Endothelial cell of hepatic sinusoid (primary cell): ENCODE data around the gene TUBB4B.
"Not testable (repeated sequence)": the region's sequence is repeated elsewhere in the genome, so short reads cannot be mapped to it uniquely, and the experiment has no call there.

ENCODE experiments used
- in situ Hi-C: cut with HindIII; loops from 2 replicates; pipeline ENCODE4 v1.10.0; 2017; ENCODE audit warnings: low sequenced_read_pairs

Gene TUBB4B

GRCh38 chr9:137235424-137236237 lies 5.5 kb upstream of the TUBB4B start:
- in situ Hi-C loops, result no loop called here

- in situ Hi-C loops, result no loop called here
Observed at GRCh38 chr9:137236238-137236935, 4.7 kb upstream of the TUBB4B start.

GRCh38 chr9:137236936-137237421 lies 4.1 kb upstream of the TUBB4B start:
- in situ Hi-C loops, result no loop called here

- in situ Hi-C loops, result no loop called here
Observed at GRCh38 chr9:137237759-137238726, 3.0 kb upstream of the TUBB4B start.

- in situ Hi-C loops, result not testable (repeated sequence)
Observed at GRCh38 chr9:137239541-137240200, 1.4 kb upstream of the TUBB4B start.

- in situ Hi-C loops, result no loop called here
Observed at GRCh38 chr9:137240318-137240840, 708 bp upstream of the TUBB4B start.

- in situ Hi-C loops, result no loop called here
Observed at GRCh38 chr9:137241490-137242268, 592 bp downstream of the TUBB4B start.

GRCh38 chr9:137242269-137243203 lies 1.4 kb downstream of the TUBB4B start:
- in situ Hi-C loops, result no loop called here

- in situ Hi-C loops, result not testable (repeated sequence)
Observed at GRCh38 chr9:137243266-137243625, 2.2 kb downstream of the TUBB4B start.

- in situ Hi-C loops, result no loop called here
Observed at GRCh38 chr9:137243626-137244485, 2.8 kb downstream of the TUBB4B start.

- in situ Hi-C loops, result no loop called here
Observed at GRCh38 chr9:137244486-137245449, 3.7 kb downstream of the TUBB4B start.

- in situ Hi-C loops, result no loop called here
Observed at GRCh38 chr9:137245450-137246421, 4.6 kb downstream of the TUBB4B start.

GRCh38 chr9:137247135-137247915 lies 6.2 kb downstream of the TUBB4B start:
- in situ Hi-C loops, result no loop called here

GRCh38 chr9:137247916-137248175 lies 6.8 kb downstream of the TUBB4B start:
- in situ Hi-C loops, result no loop called here
